Calu3 (cell line): ENCODE measurements around the gene CASQ2. TPM values are rescaled to one million over a fixed set of nuclear protein-coding genes. Genes with fewer than 3 reads are reported as not detected.

ENCODE experiments used
- BruUV-seq: library from RNA; stranded (reverse); fragments of 400-500 nt; replicated peaks from 2 replicates; lab custom pipeline; 2021; lab: Mats Ljungman, UMichigan
- CTCF ChIA-PET: fragments of 300-600 bp; sonication (Branson Sonifier 250); formaldehyde crosslinking; loops from one replicate; lab custom pipeline; 2022; ENCODE audit warnings: antibody characterized with exemption; lab: Charles Lee
- DNase-seq: peaks from one replicate; pipeline ENCODE4 v3.0.0; 2022
- H3K27ac Mint-ChIP-seq: one replicate; pipeline ENCODE4 v1.8.0; 2022; ENCODE audit warnings: mixed read lengths; ENCODE audit not compliant: unreplicated experiment
- H3K27me3 Mint-ChIP-seq: one replicate; pipeline ENCODE4 v1.8.0; 2022; ENCODE audit warnings: mixed read lengths; ENCODE audit not compliant: unreplicated experiment
- H3K36me3 Mint-ChIP-seq: one replicate; pipeline ENCODE4 v1.8.0; 2022; ENCODE audit warnings: mild to moderate bottlenecking, moderate library complexity, mixed read lengths; ENCODE audit not compliant: insufficient read depth, unreplicated experiment
- H3K4me1 Mint-ChIP-seq: one replicate; pipeline ENCODE4 v1.8.0; 2022; ENCODE audit warnings: mild to moderate bottlenecking, low read depth, mixed read lengths; ENCODE audit not compliant: unreplicated experiment
- H3K4me3 Mint-ChIP-seq: one replicate; pipeline ENCODE4 v1.8.0; 2022; ENCODE audit warnings: mild to moderate bottlenecking, low read depth, moderate library complexity, mixed read lengths; ENCODE audit not compliant: unreplicated experiment
- H3K9me3 Mint-ChIP-seq: one replicate; pipeline ENCODE4 v1.8.0; 2022; ENCODE audit warnings: low read depth, mixed read lengths; ENCODE audit not compliant: unreplicated experiment
- intact Hi-C: fragments of 100-400 bp; cut with micrococcal nuclease; formaldehyde crosslinking; loops from one replicate; pipeline ENCODE4 v1.10.0; 2022; ENCODE audit not compliant: unreplicated experiment
- total RNA-seq: library from RNA; stranded (reverse); gene quantifications from 2 replicates; pipeline ENCODE4 v1.2.3, GENCODE V29; 2022
- TF ChIP-seq, protein P1 (sequence below): fragments of 200-600 bp; IDR thresholded peaks from one replicate; pipeline ENCODE4 v1.8.0; 2022; ENCODE audit warnings: antibody characterized with exemption; ENCODE audit not compliant: unreplicated experiment

CASQ2 gene
- total RNA-seq, 1 experiment from 2014 or later, result not detected

DNA sequence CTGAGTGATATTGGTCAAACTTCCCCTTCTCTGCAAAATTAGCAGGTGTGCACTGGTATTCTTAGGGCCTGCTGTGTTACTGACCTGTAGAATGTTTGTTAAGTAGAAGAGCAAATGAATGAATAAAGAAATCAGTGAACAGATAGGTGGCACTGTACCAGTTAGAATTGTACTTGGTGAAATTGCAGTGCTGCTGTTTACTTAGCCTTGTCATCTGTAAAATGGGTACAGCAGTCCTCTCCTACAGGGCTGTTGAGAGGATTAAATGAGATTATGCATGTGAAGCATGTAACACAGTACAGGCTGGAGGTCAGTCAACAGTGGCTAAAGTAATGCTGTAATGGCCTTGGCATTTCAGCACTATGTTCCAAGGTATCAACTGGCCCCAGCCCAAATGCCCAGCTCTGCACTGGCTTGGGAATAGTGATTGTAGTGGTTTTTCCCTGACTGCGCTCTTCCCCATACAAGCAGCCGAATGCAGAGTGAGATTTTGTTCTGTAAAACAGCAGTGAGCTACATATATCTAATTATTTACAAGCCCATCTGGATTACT is 116.2 kb downstream of the CASQ2 start:
- Mint-ChIP-seq H3K27ac (no peak overlapping the region), H3K9me3 (no peaks in the 10 kb centered on the region), H3K27me3 (no peaks in the 10 kb centered on the region), H3K4me3 (no peak overlapping the region), H3K36me3 (peaks cover 19% of the 10 kb centered on the region), H3K4me1 (peaks cover 8% of the 10 kb centered on the region)
- no TSS peak for BruUV-seq
- intact Hi-C loops, result no loop called here
- DNase-seq, result no peak
- TF ChIP-seq, protein P1, sequence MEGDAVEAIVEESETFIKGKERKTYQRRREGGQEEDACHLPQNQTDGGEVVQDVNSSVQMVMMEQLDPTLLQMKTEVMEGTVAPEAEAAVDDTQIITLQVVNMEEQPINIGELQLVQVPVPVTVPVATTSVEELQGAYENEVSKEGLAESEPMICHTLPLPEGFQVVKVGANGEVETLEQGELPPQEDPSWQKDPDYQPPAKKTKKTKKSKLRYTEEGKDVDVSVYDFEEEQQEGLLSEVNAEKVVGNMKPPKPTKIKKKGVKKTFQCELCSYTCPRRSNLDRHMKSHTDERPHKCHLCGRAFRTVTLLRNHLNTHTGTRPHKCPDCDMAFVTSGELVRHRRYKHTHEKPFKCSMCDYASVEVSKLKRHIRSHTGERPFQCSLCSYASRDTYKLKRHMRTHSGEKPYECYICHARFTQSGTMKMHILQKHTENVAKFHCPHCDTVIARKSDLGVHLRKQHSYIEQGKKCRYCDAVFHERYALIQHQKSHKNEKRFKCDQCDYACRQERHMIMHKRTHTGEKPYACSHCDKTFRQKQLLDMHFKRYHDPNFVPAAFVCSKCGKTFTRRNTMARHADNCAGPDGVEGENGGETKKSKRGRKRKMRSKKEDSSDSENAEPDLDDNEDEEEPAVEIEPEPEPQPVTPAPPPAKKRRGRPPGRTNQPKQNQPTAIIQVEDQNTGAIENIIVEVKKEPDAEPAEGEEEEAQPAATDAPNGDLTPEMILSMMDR, result no peak
- CTCF ChIA-PET, result no interaction called here

DNA sequence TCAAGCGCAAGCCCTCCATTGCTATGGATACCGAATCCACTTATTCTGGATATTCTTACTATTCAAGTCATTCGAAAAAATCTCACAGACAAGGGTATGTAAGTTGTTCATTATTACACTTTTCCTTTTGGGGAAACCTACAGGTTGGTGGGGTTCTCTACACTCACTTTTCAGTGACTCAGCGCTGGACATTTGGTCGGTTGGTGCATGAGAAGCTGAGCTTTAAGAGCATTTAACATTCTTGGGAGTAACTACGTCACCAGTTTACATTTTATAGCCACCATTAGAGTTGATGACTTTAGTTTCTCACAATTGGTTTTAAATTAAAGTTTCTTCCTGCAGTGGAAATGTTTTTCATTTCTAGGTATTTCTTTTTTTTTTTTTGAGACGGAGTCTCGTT is 117.1 kb downstream of the CASQ2 start:
- Mint-ChIP-seq H3K4me3 (no peak overlapping the region), H3K27ac (no peak overlapping the region), H3K36me3 (peaks cover 19% of the 10 kb centered on the region), H3K4me1 (peaks cover 8% of the 10 kb centered on the region), H3K9me3 (no peaks in the 10 kb centered on the region), H3K27me3 (no peaks in the 10 kb centered on the region)
- TF ChIP-seq, protein P1, result no peak
- CTCF ChIA-PET, result no interaction called here
- no peak for DNase-seq
- BruUV-seq, result no TSS peak
- intact Hi-C loops, result no loop called here

DNA sequence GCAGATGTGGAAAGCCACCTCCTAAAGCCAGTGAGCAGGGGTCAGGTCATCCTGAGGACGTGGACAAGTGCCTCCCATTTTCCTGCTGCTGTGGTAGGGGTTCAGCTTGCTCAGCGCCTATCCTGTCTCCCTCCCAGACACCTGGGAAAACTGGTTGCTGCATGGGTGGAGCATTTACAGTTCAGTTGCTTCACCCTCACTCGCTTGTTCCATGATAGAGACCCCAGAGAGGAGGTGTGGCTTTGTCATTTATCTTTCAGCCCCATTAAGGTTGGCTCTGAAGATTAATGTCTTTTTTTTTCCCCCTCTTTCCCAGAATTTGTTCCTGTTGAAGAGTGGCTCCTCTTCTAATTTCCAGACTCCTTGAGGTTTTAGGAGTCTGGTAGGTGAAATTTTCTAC is 117.6 kb downstream of the CASQ2 start:
- intact Hi-C loops, result no loop called here
- Mint-ChIP-seq H3K4me3 (no peak overlapping the region), H3K36me3 (peaks cover 19% of the 10 kb centered on the region), H3K4me1 (peaks cover 8% of the 10 kb centered on the region), H3K27me3 (no peaks in the 10 kb centered on the region), H3K27ac (no peak overlapping the region), H3K9me3 (no peaks in the 10 kb centered on the region)
- DNase-seq, result no peak
- no TSS peak for BruUV-seq
- TF ChIP-seq, protein P1, result no peak
- CTCF ChIA-PET, result no interaction called here

Other genes with a start within 250 kb of the CASQ2 start
- gene VANGL1, start 126.7 kb downstream of the CASQ2 start, total RNA-seq, result 22.4 and 23.1 TPM in 2 replicates
- not detected in 2 replicates for gene NHLH2, start 72.4 kb upstream of the CASQ2 start, total RNA-seq
- gene SLC22A15, start 207.8 kb upstream of the CASQ2 start, total RNA-seq, result 3.9 and 5.0 TPM in 2 replicates